Measurements from ENCODE around the gene CTBS. TPM values are rescaled to one million over a fixed set of nuclear protein-coding genes. Genes with fewer than 3 reads are reported as not detected.

Gene CTBS, protein sequence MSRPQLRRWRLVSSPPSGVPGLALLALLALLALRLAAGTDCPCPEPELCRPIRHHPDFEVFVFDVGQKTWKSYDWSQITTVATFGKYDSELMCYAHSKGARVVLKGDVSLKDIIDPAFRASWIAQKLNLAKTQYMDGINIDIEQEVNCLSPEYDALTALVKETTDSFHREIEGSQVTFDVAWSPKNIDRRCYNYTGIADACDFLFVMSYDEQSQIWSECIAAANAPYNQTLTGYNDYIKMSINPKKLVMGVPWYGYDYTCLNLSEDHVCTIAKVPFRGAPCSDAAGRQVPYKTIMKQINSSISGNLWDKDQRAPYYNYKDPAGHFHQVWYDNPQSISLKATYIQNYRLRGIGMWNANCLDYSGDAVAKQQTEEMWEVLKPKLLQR
- total RNA-seq (10 to 100 TPM; 11.1 to 45.2 (median 28.9) TPM), polyA plus RNA-seq (10 to 100 TPM in 1 of 3 donors, 1 to 10 TPM in 2; 6.3 to 34.0 (median 8.3) TPM)
- long read RNA-seq, donor 1, full-length matches to known transcripts, result 5 of 5 reads
- long read RNA-seq, donor 1, partial matches to known transcripts, result 0 of 5 reads
- long read RNA-seq, donor 1, other reads (novel, unspliced or antisense), result 0 of 5 reads
- long read RNA-seq, donor 2, full-length matches to known transcripts, result 7 of 7 reads
- long read RNA-seq, donor 2, partial matches to known transcripts, result 0 of 7 reads
- long read RNA-seq, donor 2, other reads (novel, unspliced or antisense), result 0 of 7 reads
- long read RNA-seq, donor 3, full-length matches to known transcripts, result 4 of 4 reads
- long read RNA-seq, donor 3, partial matches to known transcripts, result 0 of 4 reads
- long read RNA-seq, donor 3, other reads (novel, unspliced or antisense), result 0 of 4 reads
- long read RNA-seq, donor 4, full-length matches to known transcripts, result 18 of 24 reads
- long read RNA-seq, donor 4, partial matches to known transcripts, result 1 of 24 reads
- long read RNA-seq, donor 4, other reads (novel, unspliced or antisense), result 5 of 24 reads
- long read RNA-seq, donor 5, full-length matches to known transcripts, result 61 of 87 reads
- long read RNA-seq, donor 5, partial matches to known transcripts, result 8 of 87 reads
- long read RNA-seq, donor 5, other reads (novel, unspliced or antisense), result 18 of 87 reads
- long read RNA-seq, donor 6, full-length matches to known transcripts, result 12 of 18 reads
- long read RNA-seq, donor 6, partial matches to known transcripts, result 1 of 18 reads
- long read RNA-seq, donor 6, other reads (novel, unspliced or antisense), result 5 of 18 reads
- long read RNA-seq, donor 7, full-length matches to known transcripts, result 6 of 6 reads
- long read RNA-seq, donor 7, partial matches to known transcripts, result 0 of 6 reads
- long read RNA-seq, donor 7, other reads (novel, unspliced or antisense), result 0 of 6 reads
- long read RNA-seq, donor 8, full-length matches to known transcripts, result 8 of 8 reads
- long read RNA-seq, donor 8, partial matches to known transcripts, result 0 of 8 reads
- long read RNA-seq, donor 8, other reads (novel, unspliced or antisense), result 0 of 8 reads
- long read RNA-seq, donor 9, full-length matches to known transcripts, result 9 of 9 reads
- long read RNA-seq, donor 9, partial matches to known transcripts, result 0 of 9 reads
- long read RNA-seq, donor 9, other reads (novel, unspliced or antisense), result 0 of 9 reads
- long read RNA-seq, donor 10, full-length matches to known transcripts, result 4 of 4 reads
- long read RNA-seq, donor 10, partial matches to known transcripts, result 0 of 4 reads
- long read RNA-seq, donor 10, other reads (novel, unspliced or antisense), result 0 of 4 reads

DNA sequence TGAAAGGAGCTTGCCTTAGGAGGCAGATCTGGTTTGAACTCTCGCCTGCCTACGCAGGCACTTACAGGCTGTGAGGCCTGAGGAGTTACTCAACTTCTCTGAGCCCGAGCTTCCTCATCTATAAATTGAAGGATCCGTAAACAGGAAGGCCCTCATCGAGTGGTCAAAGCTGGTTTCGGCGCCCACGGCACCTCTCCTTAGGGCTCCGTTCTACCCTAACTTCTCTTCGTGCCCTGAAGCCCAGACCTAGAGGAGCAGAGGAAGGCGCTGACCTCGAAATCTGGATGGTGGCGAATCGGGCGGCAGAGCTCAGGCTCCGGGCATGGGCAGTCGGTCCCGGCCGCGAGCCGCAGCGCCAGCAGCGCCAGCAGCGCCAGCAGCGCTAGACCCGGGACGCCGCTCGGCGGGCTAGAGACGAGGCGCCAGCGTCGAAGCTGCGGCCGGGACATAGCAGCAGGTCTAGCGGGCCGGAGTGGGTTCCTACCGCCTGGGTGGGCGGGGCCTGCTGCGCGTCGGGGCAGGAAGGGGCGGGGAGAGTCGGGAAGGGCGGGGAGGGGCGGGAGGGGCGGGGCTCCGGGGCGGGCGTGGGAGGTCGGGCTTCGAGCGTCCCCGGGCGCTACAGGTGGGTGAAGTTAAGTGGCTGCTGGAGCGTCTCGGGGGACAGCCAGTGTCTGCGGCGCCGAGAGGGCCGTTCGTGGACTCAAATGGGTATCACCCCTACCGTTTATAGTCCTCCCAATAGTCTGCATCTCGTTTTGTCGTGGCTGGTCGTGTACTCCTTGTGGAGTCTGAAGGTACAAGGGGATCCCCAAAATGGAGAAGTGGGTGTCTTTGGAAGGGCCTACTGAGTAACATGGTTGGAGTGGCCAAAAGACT lies at the start of gene CTBS:
CTBS (minus strand) TSS at position 474 of the 876 bp plus-strand sequence; CDS start at position 449, 25 bp downstream.
- Histone ChIP-seq H3K27me3 (no peaks in the 10 kb centered on the region), H3K27ac (peak within 1 kb of the TSS; percentile 93 to 99 (median 99)), H3K9me3 (replicated peaks in 1 of 3) (no peaks in the 10 kb centered on the region), H3K4me3 (peak within 1 kb of the TSS; percentile 51 to 92 (median 72)), H3K4me1 (replicated peaks in 1 of 2) (peaks cover 21 to 34% of the 10 kb centered on the region in 2 donors), H3K36me3 (replicated peaks in 1 of 2) (no peaks in the 10 kb centered on the region)
- peak; percentile 87 to 92 (median 90) for DNase-seq
- TF ChIP-seq POLR2A (IDR thresholded peaks at IDR 0.05), result peak; percentile 66 to 88
- TF ChIP-seq, protein P1, sequence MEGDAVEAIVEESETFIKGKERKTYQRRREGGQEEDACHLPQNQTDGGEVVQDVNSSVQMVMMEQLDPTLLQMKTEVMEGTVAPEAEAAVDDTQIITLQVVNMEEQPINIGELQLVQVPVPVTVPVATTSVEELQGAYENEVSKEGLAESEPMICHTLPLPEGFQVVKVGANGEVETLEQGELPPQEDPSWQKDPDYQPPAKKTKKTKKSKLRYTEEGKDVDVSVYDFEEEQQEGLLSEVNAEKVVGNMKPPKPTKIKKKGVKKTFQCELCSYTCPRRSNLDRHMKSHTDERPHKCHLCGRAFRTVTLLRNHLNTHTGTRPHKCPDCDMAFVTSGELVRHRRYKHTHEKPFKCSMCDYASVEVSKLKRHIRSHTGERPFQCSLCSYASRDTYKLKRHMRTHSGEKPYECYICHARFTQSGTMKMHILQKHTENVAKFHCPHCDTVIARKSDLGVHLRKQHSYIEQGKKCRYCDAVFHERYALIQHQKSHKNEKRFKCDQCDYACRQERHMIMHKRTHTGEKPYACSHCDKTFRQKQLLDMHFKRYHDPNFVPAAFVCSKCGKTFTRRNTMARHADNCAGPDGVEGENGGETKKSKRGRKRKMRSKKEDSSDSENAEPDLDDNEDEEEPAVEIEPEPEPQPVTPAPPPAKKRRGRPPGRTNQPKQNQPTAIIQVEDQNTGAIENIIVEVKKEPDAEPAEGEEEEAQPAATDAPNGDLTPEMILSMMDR (IDR thresholded peaks at IDR 0.05), result peak in 1 of 6 experiments; percentile 9
- intact Hi-C loops (cut with DNase I), result loop anchor here in 1 of 2 donors (10.0 kb wide), 1 partner anchor 69 kb away; the partner anchor contains the start of genes GNG5 and SPATA1
- WGBS, 4 donors, result 0 to 2% (median 2%) methylated on average over 18 to 67 of the region's 67 CpGs

DNA sequence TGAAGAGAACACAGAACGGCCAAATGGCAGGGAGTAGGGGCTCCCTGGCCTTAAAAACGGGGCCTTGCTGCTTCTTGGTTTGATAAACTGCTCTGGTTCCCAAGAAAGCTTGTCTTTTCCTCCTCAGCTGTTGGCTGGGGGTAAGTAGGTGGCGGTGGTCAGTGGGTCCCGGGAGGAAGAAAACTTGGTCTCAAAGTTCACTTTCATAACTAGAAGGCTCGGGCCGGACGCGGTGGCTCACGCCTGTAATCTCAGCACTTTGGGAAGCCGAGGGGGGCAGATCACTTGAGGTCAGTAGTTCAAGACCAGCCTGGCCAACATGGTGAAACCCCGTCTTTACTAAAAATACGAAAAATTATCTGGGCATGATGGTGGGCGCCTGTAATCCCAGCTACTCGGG lies 47.3 kb upstream of the CTBS start:
- 69 to 77% (median 72%) methylated on average over 14 of the region's 14 CpGs for WGBS, 4 donors

More for the DNA sequence above, 47.3 kb upstream of the CTBS start:
- no peak for DNase-seq
- Histone ChIP-seq H3K27me3 (no peaks in the 10 kb centered on the region), H3K36me3 (replicated peaks in 1 of 2) (no peaks in the 10 kb centered on the region), H3K27ac (no peak overlapping the region), H3K4me1 (replicated peaks in 1 of 2) (peaks cover 8 to 17% of the 10 kb centered on the region in 2 donors), H3K4me3 (no peak overlapping the region), H3K9me3 (replicated peaks in 1 of 3) (no peaks in the 10 kb centered on the region)
- intact Hi-C loops (cut with DNase I), result loop anchor here (5.0 to 10.0 kb wide), 2 partner anchors 133 to 179 kb away; no protein-coding TSS in a partner anchor
- TF ChIP-seq, protein P1 (IDR thresholded peaks at IDR 0.05), result no peak
- no peak for TF ChIP-seq POLR2A (IDR thresholded peaks at IDR 0.05)
